ENCODE measurements around the gene ACKR2. TPM values are rescaled to one million over a fixed set of nuclear protein-coding genes. Genes with fewer than 3 reads are reported as not detected.

The ACKR2 gene
- total and polyA plus RNA-seq, 4 donors, result 1.1 to 5.7 (median 3.5) TPM

DNA sequence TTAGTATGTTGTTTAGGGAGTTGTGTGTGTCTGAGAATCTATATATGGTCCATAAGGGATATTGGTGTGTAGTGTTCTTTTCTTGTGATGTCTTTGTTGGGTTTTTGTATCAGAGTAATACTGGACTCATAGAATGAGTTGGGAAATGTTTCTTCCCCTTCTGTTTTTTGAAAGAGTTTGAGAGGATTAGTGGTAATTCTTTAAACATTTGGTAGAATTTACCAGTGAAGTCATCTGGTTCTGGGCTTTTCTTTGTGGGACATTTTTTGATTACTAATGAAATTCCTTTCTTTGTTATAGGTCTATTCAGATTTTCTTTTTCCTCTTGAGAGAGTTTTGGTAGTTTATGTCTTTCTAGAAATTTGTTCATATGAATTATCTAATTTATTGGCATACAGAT lies 16.9 kb downstream of the ACKR2 start:
- TF ChIP-seq, protein P1, sequence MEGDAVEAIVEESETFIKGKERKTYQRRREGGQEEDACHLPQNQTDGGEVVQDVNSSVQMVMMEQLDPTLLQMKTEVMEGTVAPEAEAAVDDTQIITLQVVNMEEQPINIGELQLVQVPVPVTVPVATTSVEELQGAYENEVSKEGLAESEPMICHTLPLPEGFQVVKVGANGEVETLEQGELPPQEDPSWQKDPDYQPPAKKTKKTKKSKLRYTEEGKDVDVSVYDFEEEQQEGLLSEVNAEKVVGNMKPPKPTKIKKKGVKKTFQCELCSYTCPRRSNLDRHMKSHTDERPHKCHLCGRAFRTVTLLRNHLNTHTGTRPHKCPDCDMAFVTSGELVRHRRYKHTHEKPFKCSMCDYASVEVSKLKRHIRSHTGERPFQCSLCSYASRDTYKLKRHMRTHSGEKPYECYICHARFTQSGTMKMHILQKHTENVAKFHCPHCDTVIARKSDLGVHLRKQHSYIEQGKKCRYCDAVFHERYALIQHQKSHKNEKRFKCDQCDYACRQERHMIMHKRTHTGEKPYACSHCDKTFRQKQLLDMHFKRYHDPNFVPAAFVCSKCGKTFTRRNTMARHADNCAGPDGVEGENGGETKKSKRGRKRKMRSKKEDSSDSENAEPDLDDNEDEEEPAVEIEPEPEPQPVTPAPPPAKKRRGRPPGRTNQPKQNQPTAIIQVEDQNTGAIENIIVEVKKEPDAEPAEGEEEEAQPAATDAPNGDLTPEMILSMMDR (IDR thresholded peaks at IDR 0.05; ENCODE audit: control extremely low read depth, extremely low read depth), result no peak
- Histone ChIP-seq H3K36me3 (ENCODE audit: control insufficient read depth in 4 of 4, insufficient read depth in 4 of 4, low read length in 4 of 4) (no peaks in the 10 kb centered on the region), H3K9ac (ENCODE audit: insufficient read depth in 1 of 2, low read length in 2 of 2) (no peak overlapping the region), H3K9me3 (ENCODE audit: control insufficient read depth in 4 of 4, insufficient read depth in 3 of 4, low read length in 3 of 4) (no peaks in the 10 kb centered on the region), H3K27me3 (ENCODE audit: control insufficient read depth in 3 of 3, insufficient read depth in 3 of 3, low read length in 2 of 3) (no peaks in the 10 kb centered on the region), H3K27ac (ENCODE audit: low read depth in 1 of 2, low read length in 1 of 2) (no peak overlapping the region), H3K4me3 (no peak overlapping the region), H3K4me1 (ENCODE audit: control insufficient read depth in 5 of 5, insufficient read depth in 5 of 5, low read length in 5 of 5) (no peaks in the 10 kb centered on the region)
- no peak for ATAC-seq (ENCODE audit: insufficient read depth, low FRiP score)
- DNase-seq, result no peak

DNA sequence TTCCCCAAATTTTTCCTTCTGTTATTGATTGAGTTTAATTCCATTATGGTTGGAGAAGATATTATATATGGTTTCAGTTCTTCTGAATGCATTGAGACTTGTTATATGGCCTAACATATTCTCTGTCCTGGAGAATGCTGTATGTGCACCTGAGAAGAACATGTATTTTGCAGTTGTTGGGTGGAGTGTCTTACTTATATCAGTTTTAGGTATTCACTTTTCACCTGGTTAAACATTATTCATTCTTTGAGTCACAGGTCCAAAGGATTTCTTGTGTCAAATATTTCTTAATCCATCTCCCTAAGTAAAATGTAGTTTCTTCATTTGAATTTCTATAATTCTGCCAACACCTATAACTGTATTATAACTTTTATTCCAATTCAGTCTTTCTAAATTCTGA lies 17.8 kb downstream of the ACKR2 start:
- H3K9me3 ChIP-seq (ENCODE audit: control insufficient read depth in 4 of 4, insufficient read depth in 3 of 4, low read length in 3 of 4), result no peaks in the 10 kb centered on the region
- H3K4me1 ChIP-seq (ENCODE audit: control insufficient read depth in 5 of 5, insufficient read depth in 5 of 5, low read length in 5 of 5), result no peaks in the 10 kb centered on the region
- no peak for DNase-seq
- H3K9ac ChIP-seq (ENCODE audit: insufficient read depth in 1 of 2, low read length in 2 of 2), result no peak overlapping the region
- H3K27me3 ChIP-seq (ENCODE audit: control insufficient read depth in 3 of 3, insufficient read depth in 3 of 3, low read length in 2 of 3), result no peaks in the 10 kb centered on the region
- ATAC-seq (ENCODE audit: insufficient read depth, low FRiP score), result no peak
- H3K4me3 ChIP-seq, result no peak overlapping the region
- H3K36me3 ChIP-seq (ENCODE audit: control insufficient read depth in 4 of 4, insufficient read depth in 4 of 4, low read length in 4 of 4), result no peaks in the 10 kb centered on the region
- TF ChIP-seq, protein P1 (IDR thresholded peaks at IDR 0.05; ENCODE audit: control extremely low read depth, extremely low read depth), result no peak
- no peak overlapping the region for H3K27ac ChIP-seq (ENCODE audit: low read depth in 1 of 2, low read length in 1 of 2)

DNA sequence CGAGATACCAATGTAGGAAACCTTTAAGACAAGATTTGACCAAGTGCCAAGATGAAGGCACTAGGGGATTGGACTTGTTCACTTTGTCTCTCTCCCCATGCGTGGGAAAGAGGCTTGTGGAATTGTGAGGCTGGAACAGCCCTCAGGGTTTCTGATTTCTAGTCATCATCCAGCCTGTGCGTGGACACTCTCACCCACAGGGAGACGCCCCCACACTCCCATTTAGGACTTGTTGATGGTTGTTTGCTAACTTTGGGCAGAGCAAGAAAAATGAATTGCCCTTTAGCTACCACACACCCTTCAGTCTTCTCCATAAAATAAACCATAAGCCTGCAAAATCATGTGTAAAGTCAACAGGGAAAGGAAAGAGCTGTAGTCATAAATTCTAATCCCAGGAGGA lies 18.4 kb downstream of the ACKR2 start:
- H3K9me3 ChIP-seq (ENCODE audit: control insufficient read depth in 4 of 4, insufficient read depth in 3 of 4, low read length in 3 of 4), result no peaks in the 10 kb centered on the region
- H3K36me3 ChIP-seq (ENCODE audit: control insufficient read depth in 4 of 4, insufficient read depth in 4 of 4, low read length in 4 of 4), result no peaks in the 10 kb centered on the region
- no peak for ATAC-seq (ENCODE audit: insufficient read depth, low FRiP score)
- H3K27ac ChIP-seq (ENCODE audit: low read depth in 1 of 2, low read length in 1 of 2), result no peak overlapping the region
- no peaks in the 10 kb centered on the region for H3K27me3 ChIP-seq (ENCODE audit: control insufficient read depth in 3 of 3, insufficient read depth in 3 of 3, low read length in 2 of 3)
- 82 to 91% methylated on average over 4 of the region's 4 CpGs for WGBS, 2 donors
- TF ChIP-seq, protein P1 (IDR thresholded peaks at IDR 0.05; ENCODE audit: control extremely low read depth, extremely low read depth), result no peak
- no peaks in the 10 kb centered on the region for H3K4me1 ChIP-seq (ENCODE audit: control insufficient read depth in 5 of 5, insufficient read depth in 5 of 5, low read length in 5 of 5)
- no peak for DNase-seq
- H3K4me3 ChIP-seq, result no peak overlapping the region
- H3K9ac ChIP-seq (ENCODE audit: insufficient read depth in 1 of 2, low read length in 2 of 2), result no peak overlapping the region

DNA sequence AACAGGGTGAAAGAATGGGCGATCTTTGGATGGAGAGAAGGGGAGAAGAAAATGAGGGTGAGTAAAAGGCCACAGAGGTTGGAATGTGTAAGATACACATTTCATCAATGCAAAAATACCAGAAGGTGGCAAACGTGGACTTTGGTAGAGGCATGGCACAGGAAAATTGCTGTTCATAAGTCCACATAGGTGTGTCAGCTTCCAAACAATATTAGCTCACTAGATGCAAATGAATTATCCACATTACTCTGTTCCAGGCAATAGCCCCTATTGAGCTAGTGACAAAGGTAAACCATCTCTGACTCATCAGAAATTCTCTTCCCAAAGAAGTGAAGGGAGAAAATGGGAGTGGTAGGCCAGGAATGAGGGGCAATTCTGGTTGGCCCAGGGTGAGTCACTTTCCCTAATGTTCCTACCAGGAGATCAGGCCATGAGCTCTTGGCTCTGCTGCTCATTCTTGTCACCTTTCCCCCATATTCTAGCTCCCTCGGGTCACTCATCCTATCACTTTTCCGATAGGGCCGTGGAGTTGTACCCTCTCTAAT lies 19.9 kb downstream of the ACKR2 start:
- TF ChIP-seq, protein P1 (IDR thresholded peaks at IDR 0.05; ENCODE audit: control extremely low read depth, extremely low read depth), result no peak
- 91 to 97% methylated on average over 5 of the region's 5 CpGs for WGBS, 2 donors
- Histone ChIP-seq H3K27me3 (ENCODE audit: control insufficient read depth in 3 of 3, insufficient read depth in 3 of 3, low read length in 2 of 3) (no peaks in the 10 kb centered on the region), H3K9ac (ENCODE audit: insufficient read depth in 1 of 2, low read length in 2 of 2) (no peak overlapping the region), H3K27ac (ENCODE audit: low read depth in 1 of 2, low read length in 1 of 2) (no peak overlapping the region), H3K4me3 (no peak overlapping the region), H3K36me3 (ENCODE audit: control insufficient read depth in 4 of 4, insufficient read depth in 4 of 4, low read length in 4 of 4) (no peaks in the 10 kb centered on the region), H3K9me3 (ENCODE audit: control insufficient read depth in 4 of 4, insufficient read depth in 3 of 4, low read length in 3 of 4) (no peaks in the 10 kb centered on the region), H3K4me1 (ENCODE audit: control insufficient read depth in 5 of 5, insufficient read depth in 5 of 5, low read length in 5 of 5) (no peaks in the 10 kb centered on the region)
- DNase-seq, result no peak
- ATAC-seq (ENCODE audit: insufficient read depth, low FRiP score), result no peak

Data from lung (tissue), 12 donors.